IMR-90 (cell line): Measurements from ENCODE around the gene STARD13.

Experiments
- BHLHE40 ChIP-seq: fragments of 150-350 bp; IDR thresholded peaks from 2 replicates; pipeline ENCODE4 v1.6.1; 2016; ENCODE audit warnings: mild to moderate bottlenecking, low read depth, low read length
- MAFK ChIP-seq: IDR thresholded peaks from 2 replicates; pipeline ENCODE4 v1.6.1; 2012; ENCODE audit warnings: low read depth, low read length, improper control_type of control experiment
- NFE2L2 ChIP-seq: fragments of 150-350 bp; IDR thresholded peaks from 2 replicates; pipeline ENCODE4 v1.6.1; 2016; ENCODE audit warnings: low read depth, mild to moderate bottlenecking, low read length
- POLR2A ChIP-seq: IDR thresholded peaks from 2 replicates; pipeline ENCODE4 v1.6.1; 2012; ENCODE audit warnings: mild to moderate bottlenecking, low read depth, low read length
- RAD21 ChIP-seq: IDR thresholded peaks from 2 replicates; pipeline ENCODE4 v1.6.1; 2012; ENCODE audit warnings: low read length, improper control_type of control experiment
- RCOR1 ChIP-seq: IDR thresholded peaks from 2 replicates; pipeline ENCODE4 v1.6.1; 2012; ENCODE audit warnings: mild to moderate bottlenecking, low read length, improper control_type of control experiment; ENCODE audit not compliant: insufficient replicate concordance
- RFX5 ChIP-seq: IDR thresholded peaks from 2 replicates; pipeline ENCODE4 v1.8.0; 2012; ENCODE audit warnings: low read depth, mild to moderate bottlenecking, low read length, moderate library complexity
- SMC3 ChIP-seq: fragments of 150-350 bp; IDR thresholded peaks from 2 replicates; pipeline ENCODE4 v1.6.1; 2016; ENCODE audit warnings: low read depth, mild to moderate bottlenecking, antibody characterized with exemption, low read length, moderate library complexity
- TF ChIP-seq, protein P1 (sequence below): fragments of 150-350 bp; IDR thresholded peaks from 2 replicates; pipeline ENCODE4 v1.6.1; 2017; ENCODE audit warnings: mild to moderate bottlenecking, antibody characterized with exemption, low read length, low read depth
- TF ChIP-seq, protein P2 (sequence below): conservative IDR thresholded peaks from 2 replicates; pipeline ENCODE4 v1.5.1; 2012; ENCODE audit warnings: mild to moderate bottlenecking, low read depth, low read length, improper control_type of control experiment

DNA sequence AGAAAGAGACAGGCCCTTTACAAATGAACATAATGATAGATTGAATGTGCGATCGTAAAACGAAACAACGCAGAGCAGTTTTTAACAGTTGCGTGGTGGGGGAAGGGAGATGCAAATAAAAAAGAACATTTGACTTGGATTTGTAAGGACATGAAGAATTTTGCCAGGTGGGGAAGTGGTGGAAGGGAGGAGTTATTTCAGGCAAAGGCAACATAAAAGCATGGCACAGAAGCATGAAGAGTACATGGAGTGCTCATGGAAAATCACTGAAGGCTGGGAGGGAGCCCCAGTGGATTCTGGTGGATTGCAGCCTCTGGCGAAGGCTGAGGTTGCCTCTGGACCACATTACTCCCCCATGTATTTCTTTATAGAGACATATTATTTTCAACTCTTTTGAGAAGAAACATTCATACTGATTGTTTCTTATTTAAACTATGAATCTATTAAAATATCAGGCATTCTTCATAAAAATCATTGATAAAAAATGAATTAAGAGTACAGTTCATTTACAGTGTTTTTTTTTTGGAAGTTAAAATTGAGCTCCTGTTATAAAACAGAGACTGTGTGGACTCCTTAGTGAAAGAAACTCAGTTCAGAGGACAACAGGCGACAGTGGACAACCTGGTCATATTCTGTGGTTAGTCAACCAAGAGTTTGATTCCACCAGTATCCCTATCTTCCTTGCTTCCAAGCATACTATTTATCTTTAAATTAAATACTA is 57.5 kb downstream of the STARD13 start:
- no peak for TF ChIP-seq POLR2A
- TF ChIP-seq, protein P1, sequence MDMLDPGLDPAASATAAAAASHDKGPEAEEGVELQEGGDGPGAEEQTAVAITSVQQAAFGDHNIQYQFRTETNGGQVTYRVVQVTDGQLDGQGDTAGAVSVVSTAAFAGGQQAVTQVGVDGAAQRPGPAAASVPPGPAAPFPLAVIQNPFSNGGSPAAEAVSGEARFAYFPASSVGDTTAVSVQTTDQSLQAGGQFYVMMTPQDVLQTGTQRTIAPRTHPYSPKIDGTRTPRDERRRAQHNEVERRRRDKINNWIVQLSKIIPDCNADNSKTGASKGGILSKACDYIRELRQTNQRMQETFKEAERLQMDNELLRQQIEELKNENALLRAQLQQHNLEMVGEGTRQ = no peak
- TF ChIP-seq, protein P2, sequence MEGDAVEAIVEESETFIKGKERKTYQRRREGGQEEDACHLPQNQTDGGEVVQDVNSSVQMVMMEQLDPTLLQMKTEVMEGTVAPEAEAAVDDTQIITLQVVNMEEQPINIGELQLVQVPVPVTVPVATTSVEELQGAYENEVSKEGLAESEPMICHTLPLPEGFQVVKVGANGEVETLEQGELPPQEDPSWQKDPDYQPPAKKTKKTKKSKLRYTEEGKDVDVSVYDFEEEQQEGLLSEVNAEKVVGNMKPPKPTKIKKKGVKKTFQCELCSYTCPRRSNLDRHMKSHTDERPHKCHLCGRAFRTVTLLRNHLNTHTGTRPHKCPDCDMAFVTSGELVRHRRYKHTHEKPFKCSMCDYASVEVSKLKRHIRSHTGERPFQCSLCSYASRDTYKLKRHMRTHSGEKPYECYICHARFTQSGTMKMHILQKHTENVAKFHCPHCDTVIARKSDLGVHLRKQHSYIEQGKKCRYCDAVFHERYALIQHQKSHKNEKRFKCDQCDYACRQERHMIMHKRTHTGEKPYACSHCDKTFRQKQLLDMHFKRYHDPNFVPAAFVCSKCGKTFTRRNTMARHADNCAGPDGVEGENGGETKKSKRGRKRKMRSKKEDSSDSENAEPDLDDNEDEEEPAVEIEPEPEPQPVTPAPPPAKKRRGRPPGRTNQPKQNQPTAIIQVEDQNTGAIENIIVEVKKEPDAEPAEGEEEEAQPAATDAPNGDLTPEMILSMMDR = no peak
- no peak for TF ChIP-seq BHLHE40
- TF ChIP-seq RCOR1 = no peak
- TF ChIP-seq SMC3 = no peak
- TF ChIP-seq NFE2L2 = no peak
- no peak for TF ChIP-seq MAFK
- TF ChIP-seq RAD21 = no peak
- no peak for TF ChIP-seq RFX5
